GM19438 (cell line): ENCODE results near the gene SMIM7.
A peak's percentile ranks its signal among the peaks of the same experiment; 100 is the strongest.
"Not testable (repeated sequence)": the region's sequence is repeated elsewhere in the genome, so short reads cannot be mapped to it uniquely, and the experiment has no call there.

Experiments used
- ATAC-seq: cut with Tn5 transposase; IDR thresholded peaks from one replicate; pipeline ENCODE4 v1.9.1; 2021; ENCODE audit warnings: low read depth; ENCODE audit not compliant: unreplicated experiment

SMIM7 gene

GRCh38 chr19:16659832-16660708 lies at the start of gene SMIM7:
SMIM7 (minus strand) TSS chr19:16660144; CDS start chr19:16660110, 34 bp downstream.
- ATAC-seq, result peak; percentile 74

GRCh38 chr19:16703677-16704076 lies 43.7 kb upstream of the SMIM7 start:
- ATAC-seq, result no peak

- ATAC-seq, result no peak
Measured at GRCh38 chr19:16702123-16702522, 42.2 kb upstream of the SMIM7 start.

- ATAC-seq, result no peak
Measured at GRCh38 chr19:16698914-16699313, 39.0 kb upstream of the SMIM7 start.

- ATAC-seq, result no peak
Measured at GRCh38 chr19:16688084-16688483, 28.1 kb upstream of the SMIM7 start.

- no peak for ATAC-seq
Measured at GRCh38 chr19:16684216-16684615, 24.3 kb upstream of the SMIM7 start.

- no peak for ATAC-seq
Measured at GRCh38 chr19:16682539-16682938, 22.6 kb upstream of the SMIM7 start.

GRCh38 chr19:16679811-16680210 lies 19.9 kb upstream of the SMIM7 start:
- ATAC-seq, result no peak

GRCh38 chr19:16678498-16678897 lies 18.6 kb upstream of the SMIM7 start:
- ATAC-seq, result no peak

GRCh38 chr19:16677055-16677454 lies 17.1 kb upstream of the SMIM7 start:
- no peak for ATAC-seq

GRCh38 chr19:16676101-16676798 lies 16.3 kb upstream of the SMIM7 start:
- no peak for ATAC-seq

GRCh38 chr19:16673839-16674238 lies 13.9 kb upstream of the SMIM7 start:
- ATAC-seq, result not testable (repeated sequence)

GRCh38 chr19:16673231-16673630 lies 13.3 kb upstream of the SMIM7 start:
- ATAC-seq, result no peak

GRCh38 chr19:16671652-16672274 lies 11.8 kb upstream of the SMIM7 start:
- no peak for ATAC-seq

- no peak for ATAC-seq
Measured at GRCh38 chr19:16670291-16670690, 10.3 kb upstream of the SMIM7 start.

- not testable (repeated sequence) for ATAC-seq
Measured at GRCh38 chr19:16668702-16669101, 8.8 kb upstream of the SMIM7 start.

GRCh38 chr19:16668176-16668575 lies 8.2 kb upstream of the SMIM7 start:
- no peak for ATAC-seq

- no peak for ATAC-seq
Measured at GRCh38 chr19:16661480-16662034, 1.6 kb upstream of the SMIM7 start.

GRCh38 chr19:16660763-16661479 lies 977 bp upstream of the SMIM7 start, which contains the start of gene TMEM38A:
TMEM38A (plus strand) TSS chr19:16661139; CDS start chr19:16661218, 79 bp downstream.
- ATAC-seq, result no peak

- no peak for ATAC-seq
Measured at GRCh38 chr19:16659464-16659831, 496 bp downstream of the SMIM7 start.
